IMR-90 (cell line): Measurements from ENCODE around the gene CD36. TPM values are rescaled to one million over a fixed set of nuclear protein-coding genes. Genes with fewer than 3 reads are reported as not detected.

Experiments used
- ATAC-seq: fragments of 200-7000 bp; cut with Tn5 transposase; 2 replicates; pipeline ENCODE4 v1.9.1; 2020; ENCODE audit warnings: low read depth, mild to moderate bottlenecking, moderate library complexity
- BruUV-seq: library from RNA; stranded (reverse); fragments of 400-500 nt; replicated peaks from 2 replicates; lab custom pipeline; 2021; lab: Mats Ljungman, UMichigan
- CTCF ChIA-PET: fragments of 300-600 bp; formaldehyde crosslinking; extraction: SDS; loops from one replicate; lab custom pipeline; 2021; ENCODE audit warnings: antibody characterized with exemption; lab: Yijun Ruan, JAX
- POLR2A ChIA-PET: fragments of 300-600 bp; sonication (Branson Sonifier 250); formaldehyde crosslinking; loops from one replicate; lab custom pipeline; 2022; ENCODE audit warnings: antibody characterized with exemption; ENCODE audit not compliant: unreplicated experiment; lab: Charles Lee
- DNase-seq: peaks from one replicate; pipeline ENCODE4 v3.0.0; 2013
- H2AFZ ChIP-seq: replicated peaks from 2 replicates; pipeline ENCODE3; 2013; ENCODE audit warnings: low read length, mild to moderate bottlenecking; ENCODE audit not compliant: poor library complexity
- H2AK5ac ChIP-seq: 2 replicates; pipeline ENCODE4 v1.6.1; 2013; ENCODE audit warnings: low read depth, low read length, inconsistent platforms
- H2AK9ac ChIP-seq: replicated peaks from 2 replicates; pipeline ENCODE3; 2013; ENCODE audit warnings: mild to moderate bottlenecking, low read depth, low read length, moderate library complexity; ENCODE audit not compliant: poor library complexity
- H2BK120ac ChIP-seq: 2 replicates; pipeline ENCODE4 v1.6.1; 2013; ENCODE audit warnings: low read depth, low read length, inconsistent platforms
- H2BK15ac ChIP-seq: 3 replicates; pipeline ENCODE4 v1.6.1; 2013; ENCODE audit warnings: low read depth, low read length, inconsistent platforms
- H2BK20ac ChIP-seq: 2 replicates; pipeline ENCODE4 v1.6.1; 2013; ENCODE audit warnings: low read depth, mild to moderate bottlenecking, inconsistent platforms, low read length, moderate library complexity
- H2BK5ac ChIP-seq: 2 replicates; pipeline ENCODE4 v1.6.1; 2013; ENCODE audit warnings: mild to moderate bottlenecking, low read depth, low read length, inconsistent platforms; ENCODE audit not compliant: poor library complexity, severe bottlenecking
- H3K14ac ChIP-seq: replicated peaks from 2 replicates; pipeline ENCODE4 v1.6.1; 2013; ENCODE audit warnings: low read depth, low read length, inconsistent platforms
- H3K18ac ChIP-seq: 2 replicates; pipeline ENCODE4 v1.6.1; 2013; ENCODE audit warnings: low read depth, low read length, control low read depth
- H3K23ac ChIP-seq: 2 replicates; pipeline ENCODE4 v1.6.1; 2013; ENCODE audit warnings: low read depth, low read length, inconsistent platforms
- H3K27ac ChIP-seq: 2 replicates; pipeline ENCODE4 v1.5.1; 2013; ENCODE audit warnings: mild to moderate bottlenecking, control low read depth, low read length; ENCODE audit not compliant: insufficient read depth
- H3K27me3 ChIP-seq: 2 replicates; pipeline ENCODE4 v1.6.1; 2013; ENCODE audit warnings: low read length; ENCODE audit not compliant: control insufficient read depth, insufficient read depth
- H3K36me3 ChIP-seq: 2 replicates; pipeline ENCODE4 v1.6.1; 2013; ENCODE audit warnings: low read length, mixed read lengths; ENCODE audit not compliant: control insufficient read depth, insufficient read depth
- H3K4ac ChIP-seq: 2 replicates; pipeline ENCODE4 v1.6.1; 2013; ENCODE audit warnings: low read depth, low read length, inconsistent platforms
- H3K4me1 ChIP-seq: 2 replicates; pipeline ENCODE4 v1.6.1; 2013; ENCODE audit warnings: low read length, mixed read lengths; ENCODE audit not compliant: control insufficient read depth, insufficient read depth
- H3K4me2 ChIP-seq: 2 replicates; pipeline ENCODE4 v1.6.1; 2013; ENCODE audit warnings: low read depth, mild to moderate bottlenecking, control low read depth, low read length, moderate library complexity
- H3K4me3 ChIP-seq: 2 replicates; pipeline ENCODE4 v1.5.1; 2013; ENCODE audit warnings: low read depth, mild to moderate bottlenecking, control low read depth, low read length, moderate library complexity; ENCODE audit not compliant: insufficient read depth
- H3K56ac ChIP-seq: 2 replicates; pipeline ENCODE4 v1.6.1; 2013; ENCODE audit warnings: low read length, inconsistent platforms; ENCODE audit not compliant: insufficient read depth; ENCODE audit errors: extremely low read depth
- H3K79me1 ChIP-seq, 2 experiments: 2 replicates each; pipeline ENCODE4 v1.6.1; 2013; ENCODE audit warnings: low read length in 2 of 2, inconsistent platforms in 1 of 2, low read depth in 1 of 2
- H3K9ac ChIP-seq: 2 replicates; pipeline ENCODE4 v1.6.1; 2013; ENCODE audit warnings: low read depth, low read length, control low read depth
- H3K9me1 ChIP-seq: 2 replicates; pipeline ENCODE4 v1.6.1; 2013; ENCODE audit warnings: low read length, inconsistent platforms; ENCODE audit not compliant: insufficient read depth
- H3K9me3 ChIP-seq: 2 replicates; pipeline ENCODE4 v1.6.1; 2013; ENCODE audit warnings: low read length; ENCODE audit not compliant: control insufficient read depth, insufficient read depth
- H4K20me1 ChIP-seq: 2 replicates; pipeline ENCODE4 v1.6.1; 2013; ENCODE audit warnings: low read length, inconsistent platforms; ENCODE audit not compliant: insufficient read depth
- H4K5ac ChIP-seq: 2 replicates; pipeline ENCODE4 v1.6.1; 2013; ENCODE audit warnings: mild to moderate bottlenecking, low read depth, low read length, control low read depth
- H4K8ac ChIP-seq, 2 experiments: 2 replicates each; pipeline ENCODE4 v1.6.1; 2013; ENCODE audit warnings: low read depth in 2 of 2, low read length in 2 of 2, control low read depth in 1 of 2, inconsistent platforms in 1 of 2
- H4K91ac ChIP-seq: 2 replicates; pipeline ENCODE4 v1.6.1; 2013; ENCODE audit warnings: low read depth, low read length, inconsistent platforms; ENCODE audit not compliant: insufficient read depth
- BHLHE40 ChIP-seq: fragments of 150-350 bp; IDR thresholded peaks from 2 replicates; pipeline ENCODE4 v1.6.1; 2016; ENCODE audit warnings: mild to moderate bottlenecking, low read depth, low read length
- CHD1 ChIP-seq: IDR thresholded peaks from 2 replicates; pipeline ENCODE4 v1.6.1; 2012; ENCODE audit warnings: low read depth, low read length, improper control_type of control experiment
- CTCF ChIP-seq: conservative IDR thresholded peaks from 2 replicates; pipeline ENCODE4 v1.5.1; 2012; ENCODE audit warnings: mild to moderate bottlenecking, low read depth, low read length, improper control_type of control experiment
- FOS ChIP-seq: fragments of 150-350 bp; IDR thresholded peaks from 2 replicates; pipeline ENCODE4 v1.6.1; 2016; ENCODE audit warnings: low read depth, low read length
- MXI1 ChIP-seq: IDR thresholded peaks from 2 replicates; pipeline ENCODE4 v1.6.1; 2012; ENCODE audit warnings: low read depth, mild to moderate bottlenecking, low read length, moderate library complexity, borderline replicate concordance
- NFE2L2 ChIP-seq: fragments of 150-350 bp; IDR thresholded peaks from 2 replicates; pipeline ENCODE4 v1.6.1; 2016; ENCODE audit warnings: low read depth, mild to moderate bottlenecking, low read length
- RCOR1 ChIP-seq: IDR thresholded peaks from 2 replicates; pipeline ENCODE4 v1.6.1; 2012; ENCODE audit warnings: mild to moderate bottlenecking, low read length, improper control_type of control experiment; ENCODE audit not compliant: insufficient replicate concordance
- RFX5 ChIP-seq: IDR thresholded peaks from 2 replicates; pipeline ENCODE4 v1.8.0; 2012; ENCODE audit warnings: low read depth, mild to moderate bottlenecking, low read length, moderate library complexity
- WGBS, 2 experiments: methylation state at CpG; one replicate each; pipeline versions ENCODE4 v1.1.5 to v1.1.7; 2013; ENCODE audit warnings: missing lambda C conversion rate in 2 of 2; ENCODE audit not compliant: insufficient read length in 1 of 2; ENCODE audit errors: extremely low coverage in 2 of 2; 5-methylcytosine and 5-hydroxymethylcytosine counted together
- dilution Hi-C: fragments of 300-500 bp; cut with HindIII; formaldehyde crosslinking; loops from one replicate; pipeline ENCODE4 v1.14.3; 2018; ENCODE audit warnings: low sequenced_read_pairs; ENCODE audit not compliant: unreplicated experiment
- in situ Hi-C: fragments of 300-500 bp; cut with MboI; formaldehyde crosslinking; loops from 3 replicates; pipeline ENCODE4 v1.14.3; 2019; ENCODE audit warnings: low sequenced_read_pairs, inconsistent platforms, mixed read lengths
- intact Hi-C: fragments of 100-400 bp; cut with micrococcal nuclease; formaldehyde crosslinking; loops from 2 replicates; pipeline ENCODE4 v1.10.0; 2022
- polyA plus RNA-seq, 3 experiments: library from polyadenylated mRNA; depleted of rRNA; stranded (reverse); fragments of >200 nt; gene quantifications; 2 replicates each; pipeline ENCODE4 v1.2.3, GENCODE V29; 2012; ENCODE audit warnings: low replicate concordance in 1 of 3
- total RNA-seq: library from RNA; depleted of rRNA; stranded (reverse); fragments of >200 nt; gene quantifications from 2 replicates; pipeline ENCODE4 v1.2.3, GENCODE V29; 2012

CD36 gene
- total and polyA plus RNA-seq, 2 of the 4 experiments (the other 2 are of a cell fraction) = 0.19 to 0.54 TPM

GRCh38 chr7:80654887-80655340 lies 16.5 kb downstream of the CD36 start:
- TF ChIP-seq BHLHE40 = no peak
- no peak for TF ChIP-seq NFE2L2
- TF ChIP-seq MXI1 = no peak
- TF ChIP-seq CHD1 = no peak
- no peak for TF ChIP-seq CTCF
- TF ChIP-seq RCOR1 = no peak
- TF ChIP-seq FOS = no peak
- TF ChIP-seq RFX5 = no peak
- H2AK9ac ChIP-seq = no peak overlapping the region
- H3K9ac ChIP-seq = no peak overlapping the region
- H3K4me3 ChIP-seq = no peak overlapping the region
- no peaks in the 10 kb centered on the region for H3K27me3 ChIP-seq
- H4K91ac ChIP-seq = no peak overlapping the region
- no peak overlapping the region for H3K23ac ChIP-seq
- H2BK20ac ChIP-seq = no peak overlapping the region
- no peaks in the 10 kb centered on the region for H3K79me1 ChIP-seq
- no peak overlapping the region for H3K14ac ChIP-seq
- H2BK120ac ChIP-seq = no peak overlapping the region; the same call in 1 of the 2 replicates
- H3K27ac ChIP-seq = no peak overlapping the region
- H3K18ac ChIP-seq = no peak overlapping the region; the same call in 1 of the 2 replicates
- no peak overlapping the region for H2AK5ac ChIP-seq
- no peaks in the 10 kb centered on the region for H4K20me1 ChIP-seq
- in situ Hi-C loops (loop anchor here (5.0 to 25.0 kb wide), 2 partner anchors 228 to 568 kb away; no protein-coding TSS in a partner anchor), dilution Hi-C loops (no loop called here), intact Hi-C loops (loop anchor here (10.0 kb wide), 1 partner anchor 570 kb away; no protein-coding TSS in a partner anchor)
- no peaks in the 10 kb centered on the region for H3K36me3 ChIP-seq
- H3K56ac ChIP-seq = no peak overlapping the region
- peaks cover 2% of the 10 kb centered on the region for H3K4me1 ChIP-seq
- H2AFZ ChIP-seq = no peak overlapping the region
- no peak overlapping the region for H3K4me2 ChIP-seq
- H2BK5ac ChIP-seq = no peak overlapping the region
- H3K4ac ChIP-seq = no peak overlapping the region
- H4K5ac ChIP-seq = no peak overlapping the region
- no peak for ATAC-seq
- no peak for DNase-seq
- H3K9me3 ChIP-seq = no peaks in the 10 kb centered on the region
- WGBS, 2 experiments = no CpG with 5 or more reads among the region's 2 CpGs
- no TSS peak for BruUV-seq
- no peak overlapping the region for H4K8ac ChIP-seq
- ChIA-PET CTCF (interaction anchor here (0.6 to 0.9 kb wide), 2 partner anchors 226 to 777 kb away, joined by 4 to 5 read pairs; no protein-coding TSS in a partner anchor), POLR2A (interaction anchor here (1.1 kb wide), 1 partner anchor 188 kb away, joined by 3 read pairs; no protein-coding TSS in a partner anchor)
- H2BK15ac ChIP-seq = no peak overlapping the region; the same call in 2 of the 3 replicates
- no peaks in the 10 kb centered on the region; the same call in 1 of the 2 replicates for H3K9me1 ChIP-seq
